BLaER1 treated with 17β-estradiol and CSF1 and Interleukin-3, amounts not matched to agents 10 nM and 100 nM (cell line): Measurements from ENCODE around the gene MGAT5.

Experiments
- H3K27ac ChIP-seq, 11 experiments: shearing (Covaris generic); formaldehyde crosslinking; 2 replicates each; pipeline ENCODE4 v1.8.1; 2022
- H3K27me3 ChIP-seq, 11 experiments: shearing (Covaris generic); formaldehyde crosslinking; 2 replicates each; pipeline ENCODE4 v1.8.1; 2022
- H3K36me3 ChIP-seq, 11 experiments: shearing (Covaris generic); formaldehyde crosslinking; 2 replicates each; pipeline ENCODE4 v1.8.1; 2022
- H3K4me1 ChIP-seq, 10 experiments: shearing (Covaris generic); formaldehyde crosslinking; 2 replicates each; pipeline ENCODE4 v1.8.1; 2022
- H3K4me2 ChIP-seq, 11 experiments: shearing (Covaris generic); formaldehyde crosslinking; 2 replicates each; pipeline ENCODE4 v1.8.1; 2022
- H3K4me3 ChIP-seq, 10 experiments: shearing (Covaris generic); formaldehyde crosslinking; 2 replicates each; pipeline ENCODE4 v1.8.1; 2022
- H3K9ac ChIP-seq, 11 experiments: shearing (Covaris generic); formaldehyde crosslinking; 2 replicates each; pipeline ENCODE4 v1.8.1; 2022
- H3K9me3 ChIP-seq, 11 experiments: shearing (Covaris generic); formaldehyde crosslinking; replicated peaks in 1 of 11; 2 replicates each; pipeline ENCODE4 v1.8.1; 2022
- H4K20me1 ChIP-seq, 11 experiments: shearing (Covaris generic); formaldehyde crosslinking; 2 replicates each; pipeline ENCODE4 v1.8.1; 2022
- Cebpa-rat ChIP-seq, 11 experiments: shearing (Covaris generic); IDR thresholded peaks; 2 replicates each; pipeline ENCODE4 v1.8.1; 2022

MGAT5 gene

DNA sequence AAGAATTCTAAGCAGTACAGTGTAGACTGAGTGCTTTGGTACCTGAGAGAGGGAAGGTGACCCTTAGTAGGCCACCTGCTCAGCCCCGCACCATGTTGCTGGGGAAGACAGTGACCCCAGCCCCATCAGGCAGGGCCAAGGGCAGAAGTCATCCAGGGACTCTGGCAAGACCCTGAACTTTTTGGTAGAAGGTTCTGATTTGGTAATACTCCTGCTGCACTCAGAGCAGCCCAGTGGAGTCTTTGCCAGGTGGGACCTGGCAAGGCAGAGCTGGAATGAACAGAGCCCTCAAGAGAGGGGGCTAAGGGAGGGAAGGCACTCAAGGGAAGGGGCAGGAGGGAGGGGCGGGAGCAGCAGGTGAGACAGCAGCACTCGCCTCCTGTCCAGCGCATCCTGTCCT is 191.2 kb downstream of the MGAT5 start:
- no peaks in the 10 kb centered on the region for H3K27me3 ChIP-seq
- H3K4me2 ChIP-seq, result no peak overlapping the region
- no peak overlapping the region for H3K9ac ChIP-seq
- peaks cover 4 to 68% (median 29%) of the 10 kb centered on the region in 11 experiments; a peak in 11 of 22 replicates for H4K20me1 ChIP-seq
- no peak overlapping the region for H3K27ac ChIP-seq
- TF ChIP-seq Cebpa-rat (IDR thresholded peaks at IDR 0.05), result no peak
- H3K4me1 ChIP-seq, result peaks cover 0 to 8% (median 0%) of the 10 kb centered on the region in 10 experiments; a peak in 4 of 20 replicates
- no peak overlapping the region for H3K4me3 ChIP-seq
- peaks cover 86 to 99% (median 98%) of the 10 kb centered on the region in 11 experiments for H3K36me3 ChIP-seq
- no peaks in the 10 kb centered on the region for H3K9me3 ChIP-seq

DNA sequence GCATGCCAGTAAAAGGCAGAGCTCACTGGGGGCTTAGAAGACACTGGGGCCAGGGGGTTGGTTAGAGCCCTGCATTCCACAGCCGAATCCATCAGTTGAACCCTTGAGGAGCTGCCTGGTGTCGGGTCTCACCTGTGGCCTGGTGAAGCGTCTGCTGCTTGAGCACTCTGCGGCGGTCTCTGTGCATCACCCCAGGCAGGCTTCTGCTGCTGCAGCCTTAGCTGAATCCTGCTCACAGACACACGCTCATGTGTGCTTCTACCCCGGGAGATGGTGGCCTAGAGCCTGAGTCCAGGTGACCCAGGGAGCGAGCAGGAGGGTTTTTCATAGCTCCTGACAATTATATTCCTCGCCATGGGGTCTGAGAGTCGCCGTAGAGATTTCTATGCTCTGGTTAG is 192.1 kb downstream of the MGAT5 start:
- Histone ChIP-seq H3K27ac (no peak overlapping the region), H3K4me2 (peak overlapping the region in 1 of 11 experiments; percentile 17; a peak in 1 of 22 replicates), H3K36me3 (peaks cover 81 to 99% (median 95%) of the 10 kb centered on the region in 11 experiments), H3K27me3 (no peaks in the 10 kb centered on the region), H3K9ac (no peak overlapping the region), H4K20me1 (peaks cover 4 to 72% (median 31%) of the 10 kb centered on the region in 11 experiments; a peak in 11 of 22 replicates), H3K4me3 (no peak overlapping the region), H3K9me3 (no peaks in the 10 kb centered on the region), H3K4me1 (peaks cover 0 to 8% (median 0%) of the 10 kb centered on the region in 10 experiments; a peak in 4 of 20 replicates)
- TF ChIP-seq Cebpa-rat (IDR thresholded peaks at IDR 0.05), result no peak

DNA sequence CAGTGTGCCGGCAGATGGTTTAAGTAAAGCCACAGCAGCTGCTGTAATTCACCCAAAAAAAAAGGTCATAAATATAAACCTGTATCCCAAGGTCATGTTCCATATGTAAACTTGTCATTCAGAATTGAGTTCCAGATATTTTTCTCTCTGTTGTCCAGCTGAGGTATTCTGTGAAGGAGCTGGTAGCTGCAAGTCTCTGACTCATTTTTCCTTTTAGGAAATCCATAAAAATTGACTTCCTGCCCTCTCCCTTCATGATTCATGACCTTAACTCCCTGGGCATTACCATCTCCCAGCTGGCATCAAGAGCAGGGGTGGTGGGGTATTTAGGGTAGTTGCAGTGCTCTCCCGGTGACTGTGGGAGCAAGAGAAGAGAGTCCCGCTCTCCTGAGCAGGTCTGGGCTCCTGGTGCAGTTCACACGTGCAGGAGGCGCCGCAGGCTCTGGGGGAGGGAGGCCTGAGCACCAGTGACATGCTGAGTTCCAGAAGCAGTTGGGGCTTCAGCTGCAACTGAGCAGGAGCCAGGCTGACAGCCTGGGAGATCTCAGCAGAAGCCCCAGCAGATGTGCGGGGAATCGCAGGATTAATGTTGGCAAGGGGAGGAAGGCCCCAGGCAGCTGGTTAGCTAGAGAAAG is 192.6 kb downstream of the MGAT5 start:
- Histone ChIP-seq H3K4me1 (peaks cover 0 to 8% (median 0%) of the 10 kb centered on the region in 10 experiments; a peak in 4 of 20 replicates), H3K27me3 (no peaks in the 10 kb centered on the region), H3K4me3 (no peak overlapping the region), H3K9me3 (no peaks in the 10 kb centered on the region), H3K9ac (no peak overlapping the region), H3K36me3 (peaks cover 76 to 99% (median 94%) of the 10 kb centered on the region in 11 experiments), H4K20me1 (peaks cover 4 to 77% (median 30%) of the 10 kb centered on the region in 11 experiments; a peak in 11 of 22 replicates), H3K27ac (no peak overlapping the region), H3K4me2 (no peak overlapping the region)
- TF ChIP-seq Cebpa-rat (IDR thresholded peaks at IDR 0.05), result no peak

DNA sequence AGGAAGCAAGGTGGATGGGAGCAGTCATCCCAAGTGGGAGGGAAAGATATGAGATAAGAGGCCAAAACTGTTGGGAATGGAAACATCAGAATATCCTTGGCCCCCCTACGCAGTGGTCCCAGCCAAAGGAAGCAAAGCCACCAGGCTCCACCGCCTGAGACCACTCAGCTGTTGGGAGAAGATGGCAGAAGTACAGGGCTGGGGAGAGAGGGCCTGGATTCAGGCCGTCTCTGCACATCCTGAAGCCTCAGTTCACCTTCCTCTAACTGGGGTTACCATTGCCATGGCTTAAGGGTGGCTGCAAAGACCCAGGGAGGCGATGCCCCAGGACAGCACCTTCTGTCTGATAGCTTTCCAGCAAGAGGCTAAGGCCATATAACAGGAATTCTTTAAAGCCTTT is 193.8 kb downstream of the MGAT5 start:
- H3K36me3 ChIP-seq, result peaks cover 73 to 99% (median 93%) of the 10 kb centered on the region in 11 experiments
- H3K9me3 ChIP-seq, result no peaks in the 10 kb centered on the region
- H3K27ac ChIP-seq, result no peak overlapping the region
- H4K20me1 ChIP-seq, result peaks cover 0 to 76% (median 27%) of the 10 kb centered on the region in 11 experiments; a peak in 11 of 22 replicates
- H3K4me2 ChIP-seq, result no peak overlapping the region
- H3K9ac ChIP-seq, result no peak overlapping the region
- H3K27me3 ChIP-seq, result no peaks in the 10 kb centered on the region
- no peak overlapping the region for H3K4me3 ChIP-seq
- TF ChIP-seq Cebpa-rat (IDR thresholded peaks at IDR 0.05), result no peak
- H3K4me1 ChIP-seq, result peaks cover 0 to 8% (median 2%) of the 10 kb centered on the region in 10 experiments; a peak in 7 of 20 replicates

DNA sequence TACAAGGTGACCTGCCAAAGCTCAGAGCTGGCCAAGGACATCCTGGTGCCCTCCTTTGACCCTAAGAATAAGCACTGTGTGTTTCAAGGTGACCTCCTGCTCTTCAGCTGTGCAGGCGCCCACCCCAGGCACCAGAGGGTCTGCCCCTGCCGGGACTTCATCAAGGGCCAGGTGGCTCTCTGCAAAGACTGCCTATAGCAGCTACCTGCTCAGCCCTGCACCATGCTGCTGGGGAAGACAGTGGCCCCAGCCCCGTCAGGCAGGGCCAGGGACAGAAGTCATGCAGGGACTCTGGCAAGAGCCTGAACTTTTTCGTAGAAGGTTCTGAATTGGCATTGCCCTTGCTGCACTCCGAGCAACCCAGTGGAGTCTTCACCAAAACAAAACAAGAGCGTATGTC is 194.8 kb downstream of the MGAT5 start:
- Histone ChIP-seq H3K4me2 (no peak overlapping the region), H3K9me3 (no peaks in the 10 kb centered on the region), H3K27ac (no peak overlapping the region), H3K36me3 (peaks cover 71 to 99% (median 93%) of the 10 kb centered on the region in 11 experiments), H3K27me3 (no peaks in the 10 kb centered on the region), H3K4me3 (no peak overlapping the region), H4K20me1 (peaks cover 0 to 68% (median 23%) of the 10 kb centered on the region in 11 experiments; a peak in 11 of 22 replicates), H3K9ac (no peak overlapping the region), H3K4me1 (peaks cover 0 to 17% (median 10%) of the 10 kb centered on the region in 10 experiments; a peak in 15 of 20 replicates)
- no peak for TF ChIP-seq Cebpa-rat (IDR thresholded peaks at IDR 0.05)

DNA sequence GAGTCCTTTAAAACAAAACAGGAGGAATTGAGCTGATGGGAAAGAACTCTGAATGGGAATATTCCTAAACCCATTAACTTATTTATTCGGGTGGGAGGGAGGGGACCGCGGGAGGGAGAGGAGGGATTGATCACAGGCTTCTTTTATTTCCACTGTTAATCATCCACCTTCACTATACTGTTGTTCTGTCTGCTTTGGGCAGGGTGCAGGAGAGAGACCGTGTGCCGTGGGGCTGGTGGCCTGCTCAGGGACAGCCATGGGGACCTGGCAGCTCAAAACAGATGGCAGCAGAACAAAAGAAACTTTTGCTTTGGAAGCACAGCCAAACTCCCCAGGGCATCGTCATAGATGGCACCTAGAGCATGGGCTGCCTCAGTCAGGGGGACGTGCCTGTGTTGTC is 195.3 kb downstream of the MGAT5 start:
- H4K20me1 ChIP-seq, result peaks cover 0 to 64% (median 22%) of the 10 kb centered on the region in 11 experiments; a peak in 11 of 22 replicates
- no peak overlapping the region for H3K4me3 ChIP-seq
- no peak for TF ChIP-seq Cebpa-rat (IDR thresholded peaks at IDR 0.05)
- no peak overlapping the region for H3K4me2 ChIP-seq
- H3K9ac ChIP-seq, result no peak overlapping the region
- peaks cover 0 to 22% (median 15%) of the 10 kb centered on the region in 10 experiments; a peak in 16 of 20 replicates for H3K4me1 ChIP-seq
- no peaks in the 10 kb centered on the region for H3K27me3 ChIP-seq
- no peak overlapping the region for H3K27ac ChIP-seq
- H3K9me3 ChIP-seq, result no peaks in the 10 kb centered on the region
- H3K36me3 ChIP-seq, result peaks cover 71 to 99% (median 90%) of the 10 kb centered on the region in 11 experiments

DNA sequence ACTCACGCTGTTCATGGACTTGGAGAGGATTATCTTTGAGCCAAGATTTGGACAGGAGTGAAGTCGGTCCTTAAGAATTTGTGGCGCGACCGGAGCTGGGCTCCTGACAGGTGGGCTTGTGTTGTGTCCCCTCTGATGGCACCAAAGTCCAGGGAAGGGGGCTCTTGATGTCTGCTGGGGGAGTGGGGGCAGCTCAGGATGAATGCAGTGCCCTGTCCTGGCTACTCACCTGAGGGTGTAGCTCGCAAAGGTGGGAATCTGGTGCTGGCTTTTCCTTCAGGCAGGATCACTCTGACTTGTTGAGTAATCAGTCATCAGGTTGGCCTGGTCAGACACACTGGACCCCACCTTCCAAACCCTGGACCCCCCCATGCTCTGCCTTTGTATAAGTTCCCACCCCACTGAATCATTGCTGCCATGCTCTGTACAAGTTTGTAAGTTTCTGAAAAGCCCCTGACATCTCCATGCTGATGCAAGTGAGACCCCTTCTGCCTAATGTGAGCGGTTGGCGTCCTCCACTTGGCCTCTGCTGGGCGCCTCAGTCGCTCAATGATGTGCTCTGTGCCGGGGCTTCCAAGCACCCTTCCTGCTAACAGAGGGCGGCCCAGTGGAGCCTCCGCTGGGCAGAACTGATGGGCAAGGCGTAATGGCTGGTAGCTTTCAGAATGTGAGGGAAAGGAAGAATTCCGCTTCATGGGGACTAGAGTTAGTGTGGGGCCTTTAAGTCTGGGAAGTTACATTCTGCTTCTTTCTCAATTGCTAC is 196.1 kb downstream of the MGAT5 start:
- H3K36me3 ChIP-seq, result peaks cover 63 to 92% (median 84%) of the 10 kb centered on the region in 11 experiments
- H3K4me3 ChIP-seq, result no peak overlapping the region
- H3K27me3 ChIP-seq, result no peaks in the 10 kb centered on the region
- peak overlapping the region in 1 of 11 experiments; percentile 3; a peak in 1 of 22 replicates for H3K27ac ChIP-seq
- H3K4me2 ChIP-seq, result no peak overlapping the region
- peaks cover 0 to 30% (median 23%) of the 10 kb centered on the region in 10 experiments; a peak in 16 of 20 replicates for H3K4me1 ChIP-seq
- peaks cover 0 to 63% (median 19%) of the 10 kb centered on the region in 11 experiments; a peak in 11 of 22 replicates for H4K20me1 ChIP-seq
- no peak for TF ChIP-seq Cebpa-rat (IDR thresholded peaks at IDR 0.05)
- H3K9me3 ChIP-seq, result no peaks in the 10 kb centered on the region
- H3K9ac ChIP-seq, result no peak overlapping the region

DNA sequence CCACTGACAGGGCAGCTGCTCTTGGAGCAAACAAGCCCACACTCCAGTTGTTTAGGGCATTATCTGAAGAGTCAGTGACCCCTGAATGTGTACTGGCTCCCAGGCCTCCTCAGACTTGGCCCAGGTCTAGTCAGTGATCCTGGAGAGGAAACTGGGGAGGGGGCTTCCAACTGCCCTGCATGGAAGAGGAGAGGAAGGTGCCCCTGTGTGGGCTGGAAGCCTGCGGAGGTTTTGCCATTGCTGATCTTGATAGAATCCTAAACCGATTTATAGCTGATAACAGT is 197.4 kb downstream of the MGAT5 start:
- no peak overlapping the region for H3K4me3 ChIP-seq
- no peak for TF ChIP-seq Cebpa-rat (IDR thresholded peaks at IDR 0.05)

More for the DNA sequence above, 197.4 kb downstream of the MGAT5 start:
- H3K27me3 ChIP-seq, result no peaks in the 10 kb centered on the region
- peaks cover 0 to 34% (median 25%) of the 10 kb centered on the region in 10 experiments; a peak in 16 of 20 replicates for H3K4me1 ChIP-seq
- H3K36me3 ChIP-seq, result peaks cover 56 to 88% (median 79%) of the 10 kb centered on the region in 11 experiments
- H3K9ac ChIP-seq, result no peak overlapping the region
- no peak overlapping the region for H3K27ac ChIP-seq
- no peaks in the 10 kb centered on the region for H3K9me3 ChIP-seq
- H4K20me1 ChIP-seq, result peaks cover 0 to 53% (median 13%) of the 10 kb centered on the region in 11 experiments; a peak in 10 of 22 replicates
- H3K4me2 ChIP-seq, result no peak overlapping the region
